B cell (primary cell): ENCODE results near the gene CREBBP.

Source experiments
- CTCF ChIP-seq: fragments of 200-600 bp; IDR thresholded peaks from one replicate; pipeline ENCODE4 v1.8.0; 2022; ENCODE audit warnings: antibody characterized with exemption, mild to moderate bottlenecking
- EZH2 ChIP-seq: IDR thresholded peaks from 2 replicates; pipeline ENCODE4 v1.6.1; 2012; ENCODE audit warnings: borderline replicate concordance, low read depth, mild to moderate bottlenecking, moderate library complexity, low read length; ENCODE audit not compliant: insufficient read depth, poor library complexity, severe bottlenecking

- TF ChIP-seq CTCF (no peak), EZH2 (no peak)
These were observed 41.7 kb downstream of the CREBBP start for GRCh38 chr16:3838600-3839401.
